SH-SY5Y (cell line): ENCODE results near the gene VENTX.

Source experiments
- GATA2 ChIP-seq: IDR thresholded peaks from 2 replicates; pipeline ENCODE4 v1.6.1; 2011; ENCODE audit warnings: mild to moderate bottlenecking, low read depth, low read length
- GATA3 ChIP-seq: IDR thresholded peaks from 2 replicates; pipeline ENCODE4 v1.6.1; 2011; ENCODE audit warnings: low read depth, mild to moderate bottlenecking, low read length, moderate library complexity

The VENTX gene

GRCh38 chr10:133280391-133281059 lies 42.9 kb downstream of the VENTX start:
- TF ChIP-seq GATA3 (no peak), GATA2 (no peak)

- TF ChIP-seq GATA3, result no peak
Observed at GRCh38 chr10:133281084-133281483, 43.4 kb downstream of the VENTX start.

- TF ChIP-seq GATA3, result no peak
- TF ChIP-seq GATA2, result no peak
Observed at GRCh38 chr10:133281628-133282372, 44.1 kb downstream of the VENTX start.

GRCh38 chr10:133282846-133283390 lies 45.3 kb downstream of the VENTX start:
- no peak for TF ChIP-seq GATA2

GRCh38 chr10:133283931-133284330 lies 46.3 kb downstream of the VENTX start:
- TF ChIP-seq GATA2, result no peak
- TF ChIP-seq GATA3, result no peak

GRCh38 chr10:133285217-133285616 lies 47.6 kb downstream of the VENTX start:
- no peak for TF ChIP-seq GATA2
- no peak for TF ChIP-seq GATA3

- TF ChIP-seq GATA3, result no peak
- no peak for TF ChIP-seq GATA2
Observed at GRCh38 chr10:133286366-133286765, 48.7 kb downstream of the VENTX start.

- TF ChIP-seq GATA2 (no peak), GATA3 (no peak)
Observed at GRCh38 chr10:133287832-133288500, 50.3 kb downstream of the VENTX start.

GRCh38 chr10:133289761-133290160 lies 52.1 kb downstream of the VENTX start:
- TF ChIP-seq GATA3, result no peak
- no peak for TF ChIP-seq GATA2
